RCC 7860 (cell line): ENCODE results near the gene SPAG16.
"Not testable (repeated sequence)": the region's sequence is repeated elsewhere in the genome, so short reads cannot be mapped to it uniquely, and the experiment has no call there.

Source experiments
- DNase-seq: peaks from one replicate; pipeline ENCODE4 v3.0.0-alpha.2; 2015; ENCODE audit warnings: low spot score
- FAIRE-seq: peaks from 2 replicates; lab custom pipeline; 2012; peaks lifted over from hg19 to GRCh38; lab: Jason Lieb, UNC

The SPAG16 gene

DNA sequence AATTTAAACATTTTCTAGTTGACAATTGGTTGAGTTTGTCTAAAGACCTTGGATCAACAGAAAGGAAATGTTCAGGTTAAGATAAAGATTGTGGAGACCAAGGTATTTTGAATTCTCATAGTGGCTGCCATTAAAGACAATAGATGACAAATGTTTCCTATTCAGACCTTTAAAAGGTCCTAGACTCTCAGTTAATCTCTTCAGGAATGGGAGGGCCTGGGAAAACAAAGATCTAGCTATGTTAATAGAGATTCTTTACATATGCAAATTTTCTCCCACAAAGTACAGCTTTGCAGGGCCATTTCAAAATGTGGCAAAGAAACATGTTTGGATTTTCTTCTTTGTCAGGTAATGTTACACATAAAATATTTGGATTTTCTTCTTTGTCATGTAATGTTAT is 403.9 kb downstream of the SPAG16 start:
- no peak for FAIRE-seq
- DNase-seq, result no peak

DNA sequence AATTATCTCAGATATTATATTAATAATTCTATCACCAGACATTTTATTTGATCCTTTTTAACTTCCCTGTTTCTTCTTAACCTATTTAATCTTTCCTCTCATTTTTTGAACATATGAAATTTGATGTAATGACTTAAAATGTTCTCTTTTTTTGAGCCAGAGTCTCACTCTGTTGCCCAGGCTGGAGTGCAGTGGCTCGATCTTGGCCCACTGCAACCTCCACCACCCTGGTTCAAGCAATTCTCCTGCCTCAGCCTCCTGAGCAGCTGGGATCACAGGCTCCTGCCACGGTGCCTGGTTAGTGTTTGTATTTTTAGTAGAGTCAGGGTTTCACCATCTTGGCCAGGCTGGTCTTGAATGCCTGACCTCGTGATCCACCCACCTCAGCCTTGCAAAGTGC is 404.6 kb downstream of the SPAG16 start:
- FAIRE-seq, DNase-seq: not testable (repeated sequence)

DNA sequence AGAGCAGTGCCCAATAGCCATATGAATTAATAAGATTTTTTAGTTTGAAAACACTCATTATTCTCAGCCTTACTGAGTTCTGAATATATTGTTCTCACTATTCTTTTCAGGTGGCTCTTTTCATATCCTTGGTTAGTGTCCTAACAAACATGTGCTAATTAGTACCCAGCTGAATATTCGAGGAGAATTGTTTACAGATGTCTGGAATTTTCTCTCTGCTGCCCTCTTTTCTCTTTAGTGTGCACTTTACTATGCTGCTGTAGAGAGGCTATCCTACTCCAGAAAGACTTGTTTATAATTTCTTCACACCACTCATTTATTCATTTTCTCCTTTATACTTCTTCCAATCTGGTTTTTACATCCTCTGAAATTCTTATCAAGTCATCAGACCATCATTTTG is 405.3 kb downstream of the SPAG16 start:
- DNase-seq (no peak), FAIRE-seq (no peak)

DNA sequence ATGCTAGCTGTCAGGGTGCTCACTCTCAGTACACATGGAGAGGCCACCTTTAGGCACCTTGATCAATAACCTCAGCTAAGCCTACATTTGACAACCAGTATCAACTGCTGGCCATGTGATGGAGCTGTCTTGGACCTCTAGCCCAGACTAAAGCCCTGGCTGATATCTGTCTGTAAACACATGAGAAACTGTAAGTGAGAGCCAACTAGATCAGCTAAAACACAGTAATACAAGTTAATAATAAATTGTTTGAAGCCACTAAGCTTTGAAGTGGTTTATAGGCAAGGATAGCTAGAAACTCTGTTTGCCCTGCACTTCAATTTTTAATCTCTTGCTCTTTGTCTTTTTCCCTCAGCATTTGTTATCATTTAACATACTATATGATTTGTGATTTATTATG is 407.1 kb downstream of the SPAG16 start:
- FAIRE-seq (no peak), DNase-seq (no peak)

DNA sequence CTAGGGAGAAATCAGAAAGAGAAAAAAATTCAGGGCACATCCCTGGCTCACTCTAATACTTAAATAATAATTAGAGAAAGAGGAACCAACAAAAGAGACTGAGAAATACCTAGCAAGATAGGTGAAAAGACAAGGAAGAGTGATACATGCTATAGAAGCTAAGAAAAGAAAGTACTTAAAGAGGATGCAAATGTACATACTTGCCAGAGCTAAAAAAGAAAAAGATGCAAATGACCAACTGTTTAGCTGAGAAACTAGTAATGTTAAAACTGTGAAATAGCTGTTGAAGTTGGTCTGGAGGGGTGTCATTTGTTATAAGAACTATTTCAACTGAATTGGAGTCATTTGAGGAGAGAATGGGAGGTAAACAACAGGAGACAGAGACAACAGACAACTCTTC is 412.2 kb downstream of the SPAG16 start:
- DNase-seq, result no peak
- FAIRE-seq, result no peak

DNA sequence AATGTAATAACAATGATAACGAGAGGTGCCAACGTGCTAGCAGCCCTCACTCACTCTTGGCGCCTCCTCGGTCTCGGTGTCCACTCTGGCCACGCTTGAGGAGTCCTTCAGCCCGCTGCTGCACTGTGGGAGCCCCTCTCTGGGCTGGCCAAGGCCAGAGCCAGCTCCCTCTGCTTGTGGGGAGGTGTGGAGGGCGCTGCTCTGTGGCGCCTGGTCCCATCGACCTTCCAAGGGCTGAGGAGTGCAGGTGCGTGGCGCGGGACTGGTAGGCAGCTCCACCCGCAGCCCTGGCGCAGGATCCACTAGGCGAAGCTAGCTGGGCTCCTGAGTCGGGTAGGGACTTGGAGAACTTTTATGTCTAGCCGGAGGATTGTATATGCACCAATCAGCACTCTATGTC is 417.1 kb downstream of the SPAG16 start:
- DNase-seq, FAIRE-seq: not testable (repeated sequence)

DNA sequence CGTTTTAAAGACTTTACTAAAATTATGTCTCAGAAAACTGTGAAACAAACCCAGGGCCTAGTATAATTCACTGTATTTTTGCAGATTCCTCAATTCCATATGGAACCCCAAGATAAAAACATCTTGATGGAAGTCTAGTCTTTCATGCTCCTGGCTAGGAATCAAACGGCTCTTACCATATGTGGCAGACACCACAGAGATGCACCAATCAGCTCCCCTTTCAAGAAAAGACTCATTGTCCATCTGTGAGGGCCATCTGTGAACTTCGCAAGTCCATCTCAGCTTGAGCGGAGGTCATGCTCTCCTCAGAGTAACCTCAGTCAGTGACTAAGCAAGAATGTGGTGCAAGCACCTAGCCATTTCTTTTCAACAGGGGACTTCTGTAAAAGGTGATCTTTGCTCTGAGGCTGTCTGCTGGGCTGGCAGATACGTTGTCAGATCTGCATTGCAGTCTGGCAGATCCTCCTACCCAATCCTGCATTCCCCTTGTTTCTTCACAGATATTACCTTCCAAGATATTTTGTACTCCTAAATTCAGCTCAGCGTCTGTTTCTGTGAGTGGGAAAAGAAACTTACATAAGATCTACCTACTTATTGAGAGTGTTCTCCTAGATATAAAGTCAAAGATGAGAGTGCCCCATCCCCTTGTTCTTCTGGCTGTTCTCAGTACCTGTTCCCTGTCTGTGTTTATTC is 419.3 kb downstream of the SPAG16 start:
- no peak for FAIRE-seq

DNA sequence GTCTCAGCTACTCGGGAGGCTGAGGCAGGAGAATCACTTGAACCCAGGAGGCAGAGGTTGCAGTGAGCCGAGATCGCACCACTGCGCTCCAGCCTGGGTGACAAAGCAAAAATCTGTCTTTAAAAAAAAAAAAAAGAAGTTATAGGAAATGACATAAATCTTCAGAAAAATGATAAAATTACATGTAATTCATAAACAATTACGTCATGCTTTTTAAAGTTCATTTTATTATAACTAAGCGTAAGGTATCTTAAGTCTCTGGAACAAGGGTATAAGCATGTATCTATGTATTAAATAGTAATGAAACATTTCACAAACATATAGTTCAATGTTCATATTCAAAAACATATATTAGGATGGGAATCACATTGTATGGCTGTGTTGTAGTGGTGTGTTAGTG is 425.9 kb downstream of the SPAG16 start:
- DNase-seq (no peak), FAIRE-seq (no peak)

More for the DNA sequence above, 419.3 kb downstream of the SPAG16 start:
- DNase-seq, result no peak

DNA sequence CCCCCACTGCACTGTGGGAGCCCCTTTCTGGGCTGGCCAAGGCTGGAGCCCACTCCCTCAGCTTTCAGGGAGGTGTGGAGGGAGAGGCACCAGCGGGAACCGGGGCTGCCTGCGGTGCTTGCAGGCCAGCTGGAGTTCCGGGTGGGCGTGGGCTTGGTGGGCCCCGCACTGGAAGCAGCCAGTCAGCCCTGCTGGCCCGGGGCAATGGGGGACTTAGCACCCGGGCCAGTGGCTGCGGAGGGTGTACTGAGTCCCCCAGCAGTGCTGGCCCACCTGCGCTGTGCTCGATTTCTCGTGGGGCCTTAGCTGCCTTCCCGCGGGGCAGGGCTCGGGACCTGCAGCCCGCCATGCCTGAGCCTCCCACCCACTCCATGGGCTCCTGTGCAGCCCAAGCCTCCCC is 434.1 kb downstream of the SPAG16 start:
- not testable (repeated sequence) for FAIRE-seq

DNA sequence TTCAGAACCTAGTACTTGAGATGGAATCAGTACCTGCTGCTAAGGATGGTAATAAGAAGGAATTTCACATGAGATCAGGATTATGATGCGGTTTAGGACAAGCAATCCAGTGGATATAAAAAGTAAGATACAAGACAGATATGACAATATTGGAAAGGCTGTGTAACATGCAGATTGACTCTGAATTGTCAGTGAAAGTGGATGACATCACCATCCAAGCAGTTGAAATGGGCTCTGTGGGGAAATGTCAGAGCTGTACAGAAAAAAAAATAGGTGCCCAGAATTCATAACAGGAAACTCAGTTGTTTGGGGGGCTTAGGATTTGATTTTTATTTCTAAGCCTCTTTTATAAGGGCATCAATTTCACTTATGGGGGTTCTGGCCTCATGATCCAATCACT is 438.3 kb downstream of the SPAG16 start:
- FAIRE-seq (no peak), DNase-seq (no peak)

More for the DNA sequence above, 434.1 kb downstream of the SPAG16 start:
- DNase-seq, result not testable (repeated sequence)

DNA sequence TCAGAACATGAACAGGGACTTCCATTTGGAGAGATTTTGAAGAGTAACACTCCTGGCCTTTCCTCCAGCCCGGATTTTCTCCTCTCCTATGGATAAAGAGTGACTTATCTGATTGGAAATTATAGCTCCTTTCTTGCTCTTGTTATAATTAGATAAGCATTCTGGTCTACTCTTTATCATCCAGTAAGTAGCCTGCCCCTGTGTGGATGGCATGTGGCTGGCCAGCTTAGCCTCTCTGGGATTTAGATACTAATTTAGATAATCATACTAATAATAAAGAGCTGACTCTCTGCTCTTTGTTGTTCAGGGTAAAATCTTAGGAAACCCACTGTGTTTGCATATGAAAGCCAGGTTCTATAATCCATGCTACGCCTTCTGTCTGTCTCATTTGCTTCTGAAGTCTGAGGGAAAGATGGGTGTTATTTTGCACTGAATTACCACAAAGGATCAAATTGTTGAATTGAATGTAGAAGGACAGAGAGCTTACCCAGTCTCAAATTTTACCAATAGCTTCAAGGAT is 438.8 kb downstream of the SPAG16 start:
- DNase-seq, result no peak
- FAIRE-seq, result no peak

DNA sequence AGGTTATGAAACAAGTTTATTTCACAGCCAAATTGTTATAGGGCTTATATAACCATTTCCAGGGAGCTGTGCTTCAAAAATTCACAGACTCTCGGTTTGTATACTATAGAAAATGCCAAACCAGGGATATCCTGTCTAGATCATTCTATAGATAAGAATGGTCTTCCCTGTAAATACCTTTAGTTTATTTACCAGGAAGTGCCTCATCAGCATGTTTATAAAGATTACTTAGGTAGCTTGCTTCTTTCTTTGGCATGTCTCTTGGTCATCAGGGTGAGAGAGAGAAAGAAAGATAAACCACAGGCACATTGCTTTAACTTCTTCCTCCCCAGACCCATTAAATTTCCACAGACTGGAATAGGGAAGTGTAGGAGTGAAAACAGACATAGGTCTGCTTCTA is 439.4 kb downstream of the SPAG16 start:
- no peak for FAIRE-seq
- DNase-seq, result no peak

DNA sequence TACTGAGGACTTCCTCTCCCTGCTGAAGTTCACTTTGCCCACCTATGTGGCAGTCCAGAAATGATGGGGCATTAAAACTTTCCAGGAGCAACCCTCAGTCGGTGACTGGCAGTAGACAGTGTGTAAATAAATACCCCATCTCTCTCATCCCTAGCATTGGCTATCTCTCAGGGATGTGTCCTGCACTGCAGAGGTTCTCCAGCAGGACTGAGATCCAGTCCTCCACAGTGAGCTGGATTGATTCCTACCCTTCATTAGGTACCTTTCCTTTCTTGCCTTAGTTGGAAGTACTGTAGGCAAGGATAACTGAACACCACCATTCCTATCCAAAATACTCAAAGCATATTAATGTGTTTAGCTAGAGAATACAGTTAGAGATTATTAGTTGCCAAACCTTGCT is 441.8 kb downstream of the SPAG16 start:
- no peak for DNase-seq
- FAIRE-seq, result no peak

DNA sequence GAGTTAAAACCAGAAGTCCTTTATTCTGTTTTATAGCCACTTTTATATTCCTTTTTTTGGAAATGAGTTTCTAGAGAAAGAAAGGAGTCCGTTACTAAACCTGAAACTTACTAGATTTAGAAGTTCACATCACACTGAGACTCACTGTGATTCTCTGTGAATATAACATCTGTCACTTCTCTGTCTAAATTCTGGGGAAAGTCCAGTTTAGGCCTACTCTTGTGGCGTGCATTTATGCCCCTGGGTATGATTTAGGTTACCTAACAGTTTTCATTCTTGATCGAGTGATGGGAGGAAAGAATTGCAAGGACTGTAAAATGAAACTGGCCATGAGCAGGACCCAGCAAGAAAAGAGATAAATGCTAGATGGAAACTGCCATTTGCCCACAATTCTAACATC is 449.6 kb downstream of the SPAG16 start:
- no peak for FAIRE-seq
- DNase-seq, result no peak

DNA sequence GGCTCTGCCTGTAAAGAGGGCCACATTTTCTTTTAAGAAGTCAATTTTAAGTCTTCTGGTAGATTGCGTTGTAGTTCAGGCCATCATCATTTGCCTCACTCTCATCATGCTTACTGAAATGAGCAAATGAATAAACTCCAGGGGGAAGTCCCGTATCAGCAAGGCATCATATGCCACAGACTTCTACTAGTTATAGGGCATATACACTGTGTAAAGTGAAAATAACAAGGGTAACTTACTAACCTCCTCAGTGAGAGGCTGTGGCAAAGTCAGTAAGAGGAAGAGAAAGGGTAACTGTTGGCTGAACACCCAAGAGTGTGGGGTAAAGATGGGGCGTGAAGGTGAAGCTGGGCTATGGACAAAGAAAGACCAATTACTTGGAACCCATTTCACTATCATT is 456.2 kb downstream of the SPAG16 start:
- FAIRE-seq (no peak), DNase-seq (no peak)

DNA sequence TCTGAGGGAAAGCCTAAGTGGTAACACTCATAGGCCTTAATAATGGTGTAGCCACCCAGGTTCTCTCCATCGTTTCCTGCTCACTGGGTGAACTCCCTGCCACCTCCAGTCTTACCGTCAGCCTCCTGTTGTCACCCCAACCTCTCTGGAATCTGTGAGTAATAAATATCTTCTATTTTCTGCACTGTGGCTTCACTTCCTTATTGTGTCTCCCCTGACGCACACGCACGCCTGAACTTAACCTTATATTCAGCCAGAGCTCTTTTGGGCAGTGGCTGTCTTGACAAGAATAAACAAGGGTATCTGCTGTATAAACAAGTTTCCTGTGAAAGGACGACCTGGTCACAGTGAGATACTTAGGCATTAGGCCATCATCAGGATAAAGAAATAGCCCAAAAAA is 467.2 kb downstream of the SPAG16 start:
- FAIRE-seq (no peak), DNase-seq (no peak)

DNA sequence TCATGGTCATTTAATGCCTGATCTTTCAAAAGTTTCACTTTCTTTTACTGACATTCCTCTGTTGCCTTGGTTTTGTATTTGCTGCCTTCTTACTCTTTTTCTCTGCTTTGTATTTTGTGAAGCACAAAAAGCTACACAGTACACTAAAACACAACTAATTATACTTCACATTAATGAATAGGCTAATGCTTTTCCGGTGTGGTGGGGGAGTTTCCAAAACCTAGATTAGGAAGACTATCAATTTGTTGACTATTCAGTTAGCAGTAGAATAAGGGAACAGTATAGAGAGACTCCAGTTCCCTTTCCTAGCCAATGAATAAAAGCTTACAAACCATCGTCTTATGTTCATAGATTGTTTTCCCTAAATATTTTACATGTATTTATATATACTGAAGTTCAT is 468.3 kb downstream of the SPAG16 start:
- no peak for FAIRE-seq

DNA sequence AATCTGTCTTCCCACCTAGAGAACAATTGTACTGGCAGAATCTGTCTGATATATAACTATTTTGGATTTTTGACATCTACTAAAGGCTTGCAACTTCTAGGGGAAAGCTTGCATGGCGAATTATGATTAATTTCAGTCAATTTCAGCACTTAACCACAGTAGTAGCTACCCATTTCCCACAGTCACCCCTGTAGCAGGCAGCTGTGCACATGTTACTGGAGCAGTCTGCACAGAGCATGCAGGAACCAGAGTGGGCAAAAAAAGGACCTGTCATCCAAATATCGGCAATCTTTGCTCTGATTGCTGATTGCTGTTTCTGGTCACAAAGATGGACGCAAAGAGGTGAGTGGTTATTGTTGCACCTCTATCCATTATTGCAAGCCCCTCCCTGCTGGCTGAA is 473.3 kb downstream of the SPAG16 start:
- FAIRE-seq, result no peak
- no peak for DNase-seq

More for the DNA sequence above, 468.3 kb downstream of the SPAG16 start:
- no peak for DNase-seq

DNA sequence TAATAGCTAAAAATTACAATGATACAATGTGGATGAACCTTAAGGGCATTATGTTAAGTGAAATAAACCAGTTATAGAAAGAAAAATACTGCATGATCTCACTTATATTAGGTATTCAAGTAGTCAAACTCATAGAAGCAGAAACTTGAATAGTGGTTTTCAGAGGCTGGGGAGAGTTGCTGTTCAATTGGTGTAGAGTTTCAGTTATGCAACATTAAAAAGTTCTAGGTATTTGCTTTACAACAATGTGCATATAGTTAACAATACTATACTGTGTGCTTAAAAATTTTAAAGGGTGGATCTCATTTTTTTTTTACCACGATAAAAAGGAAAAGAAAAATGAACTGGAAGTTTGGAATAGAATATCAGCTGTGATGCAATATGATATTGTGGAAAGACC is 479.1 kb downstream of the SPAG16 start:
- FAIRE-seq (no peak), DNase-seq (no peak)

DNA sequence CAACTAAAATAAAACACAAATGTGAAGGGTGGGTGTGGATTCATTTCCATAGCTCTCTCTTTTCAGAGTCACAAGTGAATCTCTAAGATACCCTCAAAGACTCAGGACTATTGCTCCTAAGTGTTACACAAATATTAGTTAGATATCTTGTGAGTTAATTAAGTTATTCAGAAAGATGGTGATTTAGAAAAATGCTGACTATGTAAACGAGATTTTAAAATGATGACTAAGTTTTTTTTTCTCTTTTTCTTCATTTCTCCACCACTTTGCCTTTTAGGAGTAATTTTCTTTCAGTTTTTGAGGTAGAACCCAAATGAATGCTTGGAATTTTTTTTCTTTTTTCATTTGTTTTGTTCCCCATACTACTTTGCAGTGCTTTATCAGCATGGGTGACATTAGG is 479.7 kb downstream of the SPAG16 start:
- no peak for DNase-seq
- FAIRE-seq, result no peak

DNA sequence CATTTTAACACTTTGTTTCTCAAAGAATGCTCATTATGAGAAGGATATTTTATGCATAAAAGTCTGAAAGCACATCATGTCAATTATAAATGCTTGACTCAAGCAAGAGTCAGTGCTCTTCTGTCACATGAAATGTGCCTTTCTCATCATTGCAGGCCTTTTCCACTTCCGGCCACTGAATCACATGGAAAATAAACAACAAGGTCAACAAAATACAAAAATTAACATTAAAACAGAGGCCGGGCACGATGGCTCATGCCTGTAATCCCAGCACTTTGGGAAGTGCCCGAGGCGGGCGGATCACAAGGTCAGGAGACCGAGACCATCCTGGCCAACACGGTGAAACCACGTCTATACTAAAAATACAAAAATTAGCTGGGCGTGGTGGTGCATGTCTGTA is 480.6 kb downstream of the SPAG16 start:
- DNase-seq (no peak), FAIRE-seq (no peak)

DNA sequence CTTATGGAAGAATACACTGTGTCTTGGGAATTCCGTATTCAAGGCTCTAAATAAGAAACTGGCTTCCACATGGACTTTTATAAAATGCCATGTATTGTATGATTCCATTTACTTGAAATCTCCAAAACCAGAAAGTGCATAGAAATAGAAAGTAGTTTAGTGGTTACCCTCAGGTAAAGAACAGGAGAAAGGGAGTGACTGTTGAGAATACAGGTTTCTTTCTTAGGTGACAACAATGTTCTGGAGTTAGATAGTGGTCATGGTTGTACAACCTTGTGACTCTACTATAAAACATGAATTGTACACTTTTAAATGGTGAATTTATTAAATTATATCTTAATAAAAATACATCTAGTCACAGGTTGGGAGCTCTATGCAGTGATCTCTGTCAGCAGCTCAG is 481.8 kb downstream of the SPAG16 start:
- FAIRE-seq (no peak), DNase-seq (no peak)

DNA sequence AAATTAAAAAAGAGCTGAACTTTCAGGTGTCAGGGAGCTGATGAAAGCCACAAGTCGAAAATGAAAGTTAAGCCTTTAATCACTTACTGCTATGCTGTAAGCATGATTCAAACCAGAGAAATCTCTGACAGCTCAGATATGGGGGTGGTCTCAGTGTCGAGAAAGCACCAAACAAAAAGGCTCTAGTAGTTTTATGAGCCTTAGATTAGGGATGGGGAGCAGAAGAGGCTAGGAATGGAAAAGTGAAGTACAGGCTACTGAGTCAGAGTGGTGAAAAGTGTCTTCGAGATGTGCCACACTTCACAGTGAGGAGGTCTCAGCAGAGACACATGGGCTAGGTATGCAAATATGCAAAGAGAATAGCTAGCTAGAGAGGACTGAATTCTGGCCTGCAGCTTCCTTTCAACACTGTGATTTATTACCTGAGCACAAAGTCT is 482.2 kb downstream of the SPAG16 start:
- FAIRE-seq (no peak), DNase-seq (no peak)
